Right lobe of liver (tissue), 6 donors: ENCODE results near the gene LRRC55. TPM values are rescaled to one million over a fixed set of nuclear protein-coding genes. Genes with fewer than 3 reads are reported as not detected.
A peak's percentile ranks its signal among the peaks of the same experiment; 100 is the strongest.

Source experiments
- ATAC-seq, 4 donors: fragments of 200-7000 bp; cut with Tn5 transposase; one replicate each; pipeline ENCODE4 v1.9.1; 2020; ENCODE audit warnings: mild to moderate bottlenecking in 4 of 4, moderate library complexity in 4 of 4
- DNase-seq, 3 donors: peaks; one replicate each; pipeline ENCODE4 v3.0.0-alpha.2; 2020
- H3K27ac ChIP-seq, 3 donors: fragments of 200-600 bp; one replicate each; pipeline ENCODE4 v1.8.0; 2022
- H3K27me3 ChIP-seq, 2 donors: fragments of 200-600 bp; one replicate each; pipeline ENCODE4 v1.8.0; 2022
- H3K36me3 ChIP-seq, 4 donors: fragments of 200-600 bp; sonication (generic) in 1 of 4; one replicate each; pipeline versions ENCODE4 v1.5.1 to v1.8.0; 2017 to 2022; ENCODE audit warnings: control low read depth in 1 of 4
- H3K4me1 ChIP-seq, 4 donors: fragments of 200-600 bp; sonication (generic) in 1 of 4; one replicate each; pipeline versions ENCODE4 v1.5.1 to v1.8.0; 2017 to 2022; ENCODE audit warnings: control low read depth in 1 of 4
- H3K4me3 ChIP-seq, 3 donors: fragments of 200-600 bp; one replicate each; pipeline ENCODE4 v1.8.0; 2022
- H3K9me3 ChIP-seq, 4 donors: fragments of 200-600 bp; sonication (generic) in 1 of 4; one replicate each; pipeline versions ENCODE4 v1.5.1 to v1.8.0; 2017 to 2022; ENCODE audit warnings: control low read depth in 1 of 4
- CTCF ChIP-seq, 4 donors: fragments of 200-600 bp in 3 of 4; fragments of 450-650 bp in 1 of 4; IDR thresholded peaks; one replicate each; pipeline versions ENCODE4 v1.5.1 to v1.8.0; 2016 to 2022; ENCODE audit warnings: antibody characterized with exemption in 4 of 4, mild to moderate bottlenecking in 2 of 4
- POLR2A ChIP-seq: fragments of 450-650 bp; IDR thresholded peaks from one replicate; pipeline ENCODE4 v1.6.1; 2017; ENCODE audit warnings: antibody characterized with exemption, mild to moderate bottlenecking
- WGBS: methylation state at CpG from one replicate; pipeline ENCODE4 v1.1.6; 2018; ENCODE audit warnings: low coverage, low lambda C conversion rate; ENCODE audit not compliant: insufficient coverage; ENCODE audit errors: missing lambda C conversion rate; 5-methylcytosine and 5-hydroxymethylcytosine counted together
- intact Hi-C, 2 donors: fragments of 100-400 bp; cut with DNase I; formaldehyde crosslinking; loops; one replicate each; pipeline versions ENCODE4 v1.11.2 to v1.14.1; 2022
- total RNA-seq, 6 experiments: library from RNA; depleted of rRNA in 2 of 6; stranded (reverse); fragments of >200 nt in 2 of 6; fragmentation: NEBNext Ultra II Directional in 3 of 6; extraction: Animal tissue kit (Norgen Biotek cat#: 25700) in 3 of 6; gene quantifications; one replicate each; pipeline versions ENCODE4 v1.1.0 to v1.2.4, GENCODE V29; 2016 to 2023
- donor health status: DM: no; HTN: yes; CAD: no.
- donor health status: DM: no; HTN: no; CAD: no.
- donor health status: DM: no; HTN: no; CAD: no.
- donor health status: DM: no; HTN: yes; CAD: no.
- donor health status: DM: no; HTN: yes; CAD: no.

The LRRC55 gene
- total RNA-seq, 6 experiments from 2014 or later: 0.06 to 0.71 (median 0.13) TPM; not detected in 1

DNA sequence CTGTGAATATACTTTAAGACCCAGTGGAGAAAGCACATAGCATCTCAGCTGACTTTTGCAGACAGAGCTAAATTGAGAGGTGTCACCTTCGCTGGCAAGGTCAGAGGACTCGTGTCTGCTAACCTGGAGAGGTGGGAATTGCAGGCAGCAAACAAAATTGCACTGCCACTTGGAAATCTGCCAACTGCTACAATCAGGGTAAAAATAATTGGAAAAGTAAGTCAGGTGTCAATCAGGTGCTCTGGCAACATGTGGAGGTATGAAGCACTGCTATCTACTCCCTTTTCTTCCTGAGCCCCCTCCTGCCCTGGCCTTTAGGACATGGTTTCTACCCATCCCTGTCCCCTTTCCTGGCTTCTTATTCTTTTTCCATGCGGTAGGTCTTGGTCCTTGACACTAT lies 24.1 kb upstream of the LRRC55 start:
- no peak for ATAC-seq
- no peak for DNase-seq
- intact Hi-C loops: no loop called here
- 13% methylated on average over 1 of the region's 3 CpGs for WGBS
- Histone ChIP-seq H3K4me1 (peaks cover 0 to 25% (median 6%) of the 10 kb centered on the region in 4 donors), H3K4me3 (no peak overlapping the region), H3K9me3 (no peaks in the 10 kb centered on the region), H3K27me3 (no peaks in the 10 kb centered on the region), H3K27ac (no peak overlapping the region), H3K36me3 (no peaks in the 10 kb centered on the region)
- TF ChIP-seq POLR2A (no peak), CTCF (IDR thresholded peaks at IDR 0.05) (no peak)

DNA sequence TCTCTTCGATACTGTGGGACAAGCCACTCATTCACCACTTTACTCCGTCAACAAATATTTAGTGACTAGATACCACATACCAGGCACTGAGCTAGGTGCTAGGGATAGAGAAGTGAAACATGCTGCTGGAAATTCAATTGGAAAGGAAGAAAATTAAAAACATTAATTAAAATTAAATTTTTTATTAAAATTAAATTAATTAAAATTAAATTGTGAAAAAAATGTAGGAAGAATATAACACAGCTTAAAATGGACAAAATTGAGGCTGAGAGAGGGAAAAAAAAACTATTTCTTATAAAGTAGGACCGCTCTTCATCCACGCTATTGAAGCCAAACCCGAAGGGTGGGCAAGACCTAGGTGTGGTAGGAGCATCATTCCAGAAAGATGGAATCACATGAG lies 23.6 kb upstream of the LRRC55 start:
- no peak for ATAC-seq
- no peaks in the 10 kb centered on the region for H3K27me3 ChIP-seq
- H3K27ac ChIP-seq: no peak overlapping the region
- H3K36me3 ChIP-seq: no peaks in the 10 kb centered on the region
- intact Hi-C loops: no loop called here
- WGBS: 66% methylated on average over 5 of the region's 5 CpGs
- DNase-seq: no peak
- TF ChIP-seq CTCF (IDR thresholded peaks at IDR 0.05) (no peak), POLR2A (no peak)
- peaks cover 0 to 25% (median 6%) of the 10 kb centered on the region in 4 donors for H3K4me1 ChIP-seq
- H3K9me3 ChIP-seq: no peaks in the 10 kb centered on the region
- H3K4me3 ChIP-seq: no peak overlapping the region

GRCh38 chr11:57158599-57158998 lies 23.2 kb upstream of the LRRC55 start:
- no peak for TF ChIP-seq POLR2A
- no peak for TF ChIP-seq CTCF (IDR thresholded peaks at IDR 0.05)
- H3K4me3 ChIP-seq: no peak overlapping the region
- 80% methylated on average over 1 of the region's 1 CpG for WGBS

DNA sequence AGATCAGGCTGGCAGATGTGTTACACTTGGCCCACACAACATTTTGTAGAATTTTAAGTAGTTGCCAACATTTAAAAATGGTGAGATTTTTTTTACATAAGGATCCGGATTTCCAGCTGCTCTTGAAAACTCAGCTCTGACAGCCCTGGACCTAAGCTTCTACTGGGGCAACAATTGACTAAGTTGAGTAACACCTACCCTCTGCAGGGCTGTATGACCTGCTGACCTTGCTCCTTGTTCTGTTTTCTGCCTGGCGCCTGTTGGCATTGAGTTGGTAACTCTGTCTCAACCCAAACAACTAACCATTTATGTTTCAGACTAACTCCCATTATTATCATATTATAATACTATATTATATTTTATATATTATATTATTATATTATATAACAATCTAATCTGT lies 21.1 kb upstream of the LRRC55 start:
- intact Hi-C loops: loop anchor here in 1 of 2 donors (10.0 kb wide), 1 partner anchor 84 kb away; no protein-coding TSS in a partner anchor
- H3K4me1 ChIP-seq: peaks cover 0 to 16% (median 6%) of the 10 kb centered on the region in 4 donors
- H3K27ac ChIP-seq: no peak overlapping the region
- no peaks in the 10 kb centered on the region for H3K9me3 ChIP-seq
- DNase-seq: peak in 2 of 3 donors; percentile 59 to 75
- H3K36me3 ChIP-seq: no peaks in the 10 kb centered on the region
- no peak overlapping the region for H3K4me3 ChIP-seq
- WGBS: 34% methylated on average over 2 of the region's 2 CpGs
- no peak for TF ChIP-seq CTCF (IDR thresholded peaks at IDR 0.05)
- TF ChIP-seq POLR2A: no peak
- peak; percentile 96 to 99 (median 98) for ATAC-seq
- no peaks in the 10 kb centered on the region for H3K27me3 ChIP-seq

More at GRCh38 chr11:57158599-57158998, 23.2 kb upstream of the LRRC55 start:
- DNase-seq (no peak), ATAC-seq (no peak)
- intact Hi-C loops: no loop called here
- Histone ChIP-seq H3K27me3 (no peaks in the 10 kb centered on the region), H3K9me3 (no peaks in the 10 kb centered on the region), H3K27ac (no peak overlapping the region), H3K4me1 (peaks cover 0 to 25% (median 6%) of the 10 kb centered on the region in 4 donors), H3K36me3 (no peaks in the 10 kb centered on the region)
